Chondrocyte (in vitro differentiated cells): Measurements from ENCODE around the gene OR8K1. TPM values are rescaled to one million over a fixed set of nuclear protein-coding genes. Genes with fewer than 3 reads are reported as not detected.

ENCODE experiments used
- DNase-seq: peaks from one replicate; pipeline ENCODE4 v3.0.0; 2021; ENCODE audit warnings: mixed read lengths, low spot score
- H3K27ac Mint-ChIP-seq: one replicate; pipeline ENCODE4 v1.8.0; 2021; ENCODE audit warnings: mild to moderate bottlenecking, moderate library complexity, mixed read lengths; ENCODE audit not compliant: unreplicated experiment
- H3K27me3 Mint-ChIP-seq: 2 replicates; pipeline ENCODE4 v1.8.0; 2021; ENCODE audit warnings: low read depth, mixed read lengths
- H3K36me3 Mint-ChIP-seq: 2 replicates; pipeline ENCODE4 v1.8.0; 2021; ENCODE audit warnings: low read depth, mixed read lengths
- H3K4me1 Mint-ChIP-seq: 2 replicates; pipeline ENCODE4 v1.8.0; 2021; ENCODE audit warnings: low read depth, mild to moderate bottlenecking, mixed read lengths
- H3K4me3 Mint-ChIP-seq: one replicate; pipeline ENCODE4 v1.8.0; 2021; ENCODE audit warnings: mild to moderate bottlenecking, moderate library complexity, mixed read lengths; ENCODE audit not compliant: unreplicated experiment
- H3K9me3 Mint-ChIP-seq: 2 replicates; pipeline ENCODE4 v1.8.0; 2021; ENCODE audit warnings: low read depth, mixed read lengths
- CTCF ChIP-seq: fragments of 200-600 bp; sonication (generic); IDR thresholded peaks from 2 replicates; pipeline ENCODE4 v1.5.0; 2021; ENCODE audit warnings: antibody characterized with exemption, mild to moderate bottlenecking, moderate library complexity
- total RNA-seq: library from RNA; stranded (reverse); gene quantifications from 3 replicates; pipeline ENCODE4 v1.2.1, GENCODE V29; 2021

The OR8K1 gene
- total RNA-seq, 1 donor from 2014 or later, result not detected

- H3K4me1 Mint-ChIP-seq, result no peaks in the 10 kb centered on the region
- H3K36me3 Mint-ChIP-seq, result no peaks in the 10 kb centered on the region
- no peak for DNase-seq
- no peaks in the 10 kb centered on the region for H3K9me3 Mint-ChIP-seq
- H3K4me3 Mint-ChIP-seq, result no peak overlapping the region
- TF ChIP-seq CTCF, result no peak
- H3K27me3 Mint-ChIP-seq, result no peaks in the 10 kb centered on the region
- no peak overlapping the region for H3K27ac Mint-ChIP-seq
These were observed 12.7 kb upstream of the OR8K1 start for GRCh38 chr11:56333156-56333555.

GRCh38 chr11:56340289-56340688 is 5.5 kb upstream of the OR8K1 start:
- no peaks in the 10 kb centered on the region for H3K4me1 Mint-ChIP-seq

GRCh38 chr11:56353991-56354390 is 8.2 kb downstream of the OR8K1 start, which contains the start of gene OR8J1:
Gene OR8J1, plus strand, starts transcription at chr11:56354291. Its CDS starts 5,956 bp downstream, at chr11:56360247.
- Mint-ChIP-seq H3K27me3 (peaks cover 2% of the 10 kb centered on the region), H3K4me1 (no peaks in the 10 kb centered on the region), H3K9me3 (no peaks in the 10 kb centered on the region), H3K36me3 (no peaks in the 10 kb centered on the region), H3K4me3 (no peak within 1 kb of the TSS), H3K27ac (no peak within 1 kb of the TSS)
- no peak for DNase-seq
- no peak for TF ChIP-seq CTCF

More at GRCh38 chr11:56340289-56340688, 5.5 kb upstream of the OR8K1 start:
- Mint-ChIP-seq H3K9me3 (peaks cover 24% of the 10 kb centered on the region), H3K27me3 (no peaks in the 10 kb centered on the region), H3K27ac (no peak overlapping the region), H3K36me3 (no peaks in the 10 kb centered on the region), H3K4me3 (no peak overlapping the region)
- TF ChIP-seq CTCF, result no peak
- no peak for DNase-seq

- H3K4me1 Mint-ChIP-seq, result no peaks in the 10 kb centered on the region
- no peaks in the 10 kb centered on the region for H3K9me3 Mint-ChIP-seq
- no peak for TF ChIP-seq CTCF
- no peak for DNase-seq
- no peaks in the 10 kb centered on the region for H3K36me3 Mint-ChIP-seq
- H3K27ac Mint-ChIP-seq, result no peak within 1 kb of the TSS
- peaks cover 2% of the 10 kb centered on the region for H3K27me3 Mint-ChIP-seq
- no peak within 1 kb of the TSS for H3K4me3 Mint-ChIP-seq
These were observed 29.5 kb downstream of the OR8K1 start, which contains the start of gene OR8U1 for GRCh38 chr11:56375324-56375723. Gene OR8U1, plus strand, starts transcription at chr11:56375624. Its CDS starts 0 bp downstream, at chr11:56375624.

GRCh38 chr11:56380120-56380519 is 34.3 kb downstream of the OR8K1 start:
- H3K36me3 Mint-ChIP-seq, result no peaks in the 10 kb centered on the region
- H3K27me3 Mint-ChIP-seq, result no peaks in the 10 kb centered on the region
- H3K4me1 Mint-ChIP-seq, result no peaks in the 10 kb centered on the region
- H3K9me3 Mint-ChIP-seq, result no peaks in the 10 kb centered on the region
- no peak overlapping the region for H3K4me3 Mint-ChIP-seq
- DNase-seq, result no peak
- no peak for TF ChIP-seq CTCF
- H3K27ac Mint-ChIP-seq, result no peak overlapping the region
